ENCODE data around the gene DHRS3.

Gene DHRS3

GRCh38 chr1:12657060-12657884 is 39.3 kb upstream of the DHRS3 start:
- TF ChIP-seq CTCF (IDR thresholded peaks at IDR 0.05): no peak

- no peak for TF ChIP-seq CTCF (IDR thresholded peaks at IDR 0.05)
Observed at GRCh38 chr1:12656575-12656974, 38.6 kb upstream of the DHRS3 start.

GRCh38 chr1:12654657-12655056 is 36.6 kb upstream of the DHRS3 start:
- no peak for TF ChIP-seq CTCF (IDR thresholded peaks at IDR 0.05)

- no peak for TF ChIP-seq CTCF (IDR thresholded peaks at IDR 0.05)
Observed at GRCh38 chr1:12654004-12654567, 36.1 kb upstream of the DHRS3 start.

- TF ChIP-seq CTCF (IDR thresholded peaks at IDR 0.05): no peak
Observed at GRCh38 chr1:12649971-12650421, 32.0 kb upstream of the DHRS3 start.

GRCh38 chr1:12648741-12649140 is 30.7 kb upstream of the DHRS3 start:
- TF ChIP-seq CTCF (IDR thresholded peaks at IDR 0.05): no peak

- no peak for TF ChIP-seq CTCF (IDR thresholded peaks at IDR 0.05)
Observed at GRCh38 chr1:12644829-12645228, 26.8 kb upstream of the DHRS3 start.

Data from LNCAP (cell line).